ENCODE measurements around the gene DNAH6.
"Not testable (repeated sequence)": the region's sequence is repeated elsewhere in the genome, so short reads cannot be mapped to it uniquely, and the experiment has no call there.

Gene DNAH6

GRCh38 chr2:84496386-84496785 lies 19.9 kb upstream of the DNAH6 start:
- no peak overlapping the region for H3K27ac ChIP-seq (ENCODE audit: low read depth, low read length)
- no peaks in the 10 kb centered on the region for H3K36me3 ChIP-seq (ENCODE audit: low read length)
- H2AFZ ChIP-seq (ENCODE audit: low read depth, low read length, severe bottlenecking) = no peak overlapping the region
- no peaks in the 10 kb centered on the region for H4K20me1 ChIP-seq (ENCODE audit: low read depth, low read length)
- H3K4me2 ChIP-seq (ENCODE audit: low read depth, low read length, poor library complexity, severe bottlenecking) = no peak overlapping the region
- H3K4me3 ChIP-seq (ENCODE audit: insufficient read depth, low read length, poor library complexity, severe bottlenecking) = no peak overlapping the region
- no peaks in the 10 kb centered on the region for H3K9me2 ChIP-seq (replicated peaks; ENCODE audit: insufficient read depth, low read length)
- no peak for TF ChIP-seq CTCF (IDR thresholded peaks at IDR 0.05; ENCODE audit: insufficient read depth, low read length, poor library complexity, severe bottlenecking)
- H3K79me2 ChIP-seq (ENCODE audit: insufficient read depth, low read length) = no peaks in the 10 kb centered on the region
- H3K27me3 ChIP-seq (ENCODE audit: low read length) = no peaks in the 10 kb centered on the region
- no peaks in the 10 kb centered on the region for H3F3A ChIP-seq (ENCODE audit: insufficient read depth)
- no peaks in the 10 kb centered on the region for H3K9me3 ChIP-seq (ENCODE audit: insufficient read depth, low read length)
- no peak overlapping the region for H3K9ac ChIP-seq (ENCODE audit: low read length)

- no peak overlapping the region for H3K4me2 ChIP-seq (ENCODE audit: low read depth, low read length, poor library complexity, severe bottlenecking)
- H3K27me3 ChIP-seq (ENCODE audit: low read length) = no peaks in the 10 kb centered on the region
- H3K27ac ChIP-seq (ENCODE audit: low read depth, low read length) = no peak overlapping the region
- no peaks in the 10 kb centered on the region for H3K79me2 ChIP-seq (ENCODE audit: insufficient read depth, low read length)
- no peaks in the 10 kb centered on the region for H3F3A ChIP-seq (ENCODE audit: insufficient read depth)
- no peak overlapping the region for H3K9ac ChIP-seq (ENCODE audit: low read length)
- H3K4me3 ChIP-seq (ENCODE audit: insufficient read depth, low read length, poor library complexity, severe bottlenecking) = no peak overlapping the region
- TF ChIP-seq EZH2phosphoT487 (conservative IDR thresholded peaks at IDR 0.05; ENCODE audit: low read length) = no peak
- TF ChIP-seq CTCF (IDR thresholded peaks at IDR 0.05; ENCODE audit: insufficient read depth, low read length, poor library complexity, severe bottlenecking) = no peak
- H2AFZ ChIP-seq (ENCODE audit: low read depth, low read length, severe bottlenecking) = no peak overlapping the region
- no peaks in the 10 kb centered on the region for H3K9me2 ChIP-seq (replicated peaks; ENCODE audit: insufficient read depth, low read length)
- no peaks in the 10 kb centered on the region for H3K9me3 ChIP-seq (ENCODE audit: insufficient read depth, low read length)
- no peaks in the 10 kb centered on the region for H3K36me3 ChIP-seq (ENCODE audit: low read length)
- H4K20me1 ChIP-seq (ENCODE audit: low read depth, low read length) = no peaks in the 10 kb centered on the region
Observed at GRCh38 chr2:84497285-84497684, 19.0 kb upstream of the DNAH6 start.

- Histone ChIP-seq H3K36me3 (ENCODE audit: low read length) (no peaks in the 10 kb centered on the region), H3K27me3 (ENCODE audit: low read length) (no peaks in the 10 kb centered on the region), H4K20me1 (ENCODE audit: low read depth, low read length) (no peaks in the 10 kb centered on the region), H3F3A (ENCODE audit: insufficient read depth) (no peaks in the 10 kb centered on the region), H3K9me2 (replicated peaks; ENCODE audit: insufficient read depth, low read length) (no peaks in the 10 kb centered on the region), H3K27ac (ENCODE audit: low read depth, low read length) (no peak overlapping the region), H3K79me2 (ENCODE audit: insufficient read depth, low read length) (no peaks in the 10 kb centered on the region), H3K4me3 (ENCODE audit: insufficient read depth, low read length, poor library complexity, severe bottlenecking) (no peak overlapping the region), H2AFZ (ENCODE audit: low read depth, low read length, severe bottlenecking) (no peak overlapping the region), H3K9me3 (ENCODE audit: insufficient read depth, low read length) (no peaks in the 10 kb centered on the region), H3K9ac (ENCODE audit: low read length) (no peak overlapping the region), H3K4me2 (ENCODE audit: low read depth, low read length, poor library complexity, severe bottlenecking) (no peak overlapping the region)
- no peak for TF ChIP-seq CTCF (IDR thresholded peaks at IDR 0.05; ENCODE audit: insufficient read depth, low read length, poor library complexity, severe bottlenecking)
- TF ChIP-seq EZH2phosphoT487 (conservative IDR thresholded peaks at IDR 0.05; ENCODE audit: low read length) = no peak
Observed at GRCh38 chr2:84498150-84498799, 18.0 kb upstream of the DNAH6 start.

- H3K27me3 ChIP-seq (ENCODE audit: low read length); H4K20me1 ChIP-seq (ENCODE audit: low read depth, low read length); H3F3A ChIP-seq (ENCODE audit: insufficient read depth); H3K79me2 ChIP-seq (ENCODE audit: insufficient read depth, low read length); H3K4me2 ChIP-seq (ENCODE audit: low read depth, low read length, poor library complexity, severe bottlenecking); H3K4me3 ChIP-seq (ENCODE audit: insufficient read depth, low read length, poor library complexity, severe bottlenecking); H3K9me3 ChIP-seq (ENCODE audit: insufficient read depth, low read length); H3K27ac ChIP-seq (ENCODE audit: low read depth, low read length); H3K36me3 ChIP-seq (ENCODE audit: low read length); H2AFZ ChIP-seq (ENCODE audit: low read depth, low read length, severe bottlenecking); H3K9me2 ChIP-seq (replicated peaks; ENCODE audit: insufficient read depth, low read length); H3K9ac ChIP-seq (ENCODE audit: low read length): not testable (repeated sequence)
Observed at GRCh38 chr2:84511024-84511423, 5.3 kb upstream of the DNAH6 start.
